Measurements from ENCODE around the gene SPI1.
"Not testable (repeated sequence)": the region's sequence is repeated elsewhere in the genome, so short reads cannot be mapped to it uniquely, and the experiment has no call there.

SPI1 gene

GRCh38 chr11:47337229-47337924 lies 41.0 kb downstream of the SPI1 start:
- FAIRE-seq = no peak

- no peak for FAIRE-seq
Observed at GRCh38 chr11:47336595-47336994, 41.8 kb downstream of the SPI1 start.

- no peak for FAIRE-seq
Observed at GRCh38 chr11:47335733-47336132, 42.6 kb downstream of the SPI1 start.

GRCh38 chr11:47334699-47335411 lies 43.5 kb downstream of the SPI1 start:
- FAIRE-seq = not testable (repeated sequence)

- no peak for FAIRE-seq
Observed at GRCh38 chr11:47333886-47334443, 44.4 kb downstream of the SPI1 start.

- FAIRE-seq = no peak
Observed at GRCh38 chr11:47333526-47333845, 44.9 kb downstream of the SPI1 start.

GRCh38 chr11:47332791-47333525 lies 45.4 kb downstream of the SPI1 start:
- FAIRE-seq = no peak

GRCh38 chr11:47332303-47332711 lies 46.0 kb downstream of the SPI1 start:
- no peak for FAIRE-seq

GRCh38 chr11:47331454-47332302 lies 46.7 kb downstream of the SPI1 start:
- no peak for FAIRE-seq

GRCh38 chr11:47329987-47330931 lies 48.1 kb downstream of the SPI1 start:
- FAIRE-seq = no peak

GRCh38 chr11:47329431-47329986 lies 48.8 kb downstream of the SPI1 start:
- no peak for FAIRE-seq

GRCh38 chr11:47328449-47329390 lies 49.6 kb downstream of the SPI1 start:
- FAIRE-seq = no peak

- FAIRE-seq = no peak
Observed at GRCh38 chr11:47327949-47328348, 50.4 kb downstream of the SPI1 start.

- no peak for FAIRE-seq
Observed at GRCh38 chr11:47327025-47327424, 51.3 kb downstream of the SPI1 start.

- no peak for FAIRE-seq
Observed at GRCh38 chr11:47326198-47326597, 52.1 kb downstream of the SPI1 start.

- no peak for FAIRE-seq
Observed at GRCh38 chr11:47325271-47326041, 52.9 kb downstream of the SPI1 start.

GRCh38 chr11:47324520-47324919 lies 53.8 kb downstream of the SPI1 start:
- no peak for FAIRE-seq

- FAIRE-seq = no peak
Observed at GRCh38 chr11:47318166-47318565, 60.2 kb downstream of the SPI1 start.

Data from colon (tissue), 2 donors.